HepG2 (cell line): ENCODE results near the gene P2RY2. TPM values are rescaled to one million over a fixed set of nuclear protein-coding genes. Genes with fewer than 3 reads are reported as not detected.

Experiments used
- CREB1 ChIP-seq, 2 experiments: fragments of 450-650 bp in 1 of 2; IDR thresholded peaks; 2 replicates each; pipeline ENCODE4 v1.6.1; 2016 to 2017; ENCODE audit warnings: control low read depth in 1 of 2, mild to moderate bottlenecking in 1 of 2, missing compliant biosample characterization in 1 of 2, missing genetic modification characterization in 1 of 2
- FOSL2 ChIP-seq: sonication (generic); formaldehyde crosslinking; IDR thresholded peaks from 2 replicates; pipeline ENCODE4 v1.4.0; 2020; ENCODE audit warnings: missing genetic modification reagents
- KDM2A ChIP-seq: sonication (generic); formaldehyde crosslinking; IDR thresholded peaks from 2 replicates; pipeline ENCODE4 v1.4.0; 2020; ENCODE audit warnings: low read depth, missing genetic modification reagents, borderline replicate concordance
- MIXL1 ChIP-seq: IDR thresholded peaks from 2 replicates; pipeline ENCODE4 v1.6.1; 2016
- NCOR1 ChIP-seq: fragments of 200-600 bp; sonication (generic); IDR thresholded peaks from 2 replicates; pipeline ENCODE4 v1.7.0; 2017; ENCODE audit warnings: antibody characterized with exemption, low read length, borderline replicate concordance
- NR2F6 ChIP-seq, 2 experiments: IDR thresholded peaks; 2 replicates each; pipeline ENCODE4 v1.6.1; 2016; ENCODE audit warnings: antibody characterized with exemption in 1 of 2, mild to moderate bottlenecking in 1 of 2
- REPIN1 ChIP-seq: sonication (generic); formaldehyde crosslinking; IDR thresholded peaks from 2 replicates; pipeline ENCODE4 v1.8.0; 2022; ENCODE audit warnings: missing genetic modification reagents, low read depth, mild to moderate bottlenecking, borderline replicate concordance
- TGIF2 ChIP-seq: IDR thresholded peaks from 2 replicates; pipeline ENCODE4 v1.6.1; 2016; ENCODE audit warnings: control low read depth, missing compliant biosample characterization
- ZBTB42 ChIP-seq: sonication (generic); formaldehyde crosslinking; IDR thresholded peaks from 2 replicates; pipeline ENCODE4 v1.5.0; 2020; ENCODE audit warnings: mild to moderate bottlenecking, missing genetic modification reagents
- ZBTB7B ChIP-seq: sonication (generic); formaldehyde crosslinking; IDR thresholded peaks from 2 replicates; pipeline ENCODE4 v1.4.0; 2020; ENCODE audit warnings: missing genetic modification reagents
- ZKSCAN5 ChIP-seq: sonication (generic); formaldehyde crosslinking; IDR thresholded peaks from 2 replicates; pipeline ENCODE4 v1.5.1; 2020; ENCODE audit warnings: mild to moderate bottlenecking, missing genetic modification reagents
- ZNF251 ChIP-seq: sonication (generic); formaldehyde crosslinking; IDR thresholded peaks from 2 replicates; pipeline ENCODE4 v1.9.0; 2021; ENCODE audit warnings: mild to moderate bottlenecking, missing genetic modification reagents
- ZNF331 ChIP-seq: sonication (generic); formaldehyde crosslinking; IDR thresholded peaks from 2 replicates; pipeline ENCODE4 v1.4.0; 2020; ENCODE audit warnings: missing genetic modification reagents
- ZNF451 ChIP-seq: sonication (generic); formaldehyde crosslinking; IDR thresholded peaks from 2 replicates; pipeline ENCODE4 v1.5.0; 2020; ENCODE audit warnings: mild to moderate bottlenecking, missing genetic modification reagents
- ZNF644 ChIP-seq: IDR thresholded peaks from 2 replicates; pipeline ENCODE4 v1.6.1; 2016; ENCODE audit warnings: low read depth
- ZNF737 ChIP-seq: sonication (generic); formaldehyde crosslinking; IDR thresholded peaks from 2 replicates; pipeline ENCODE4 v1.5.0; 2020; ENCODE audit warnings: missing genetic modification reagents, mild to moderate bottlenecking, borderline replicate concordance
- ZNF746 ChIP-seq: sonication (generic); formaldehyde crosslinking; IDR thresholded peaks from 2 replicates; pipeline ENCODE4 v1.8.0; 2022; ENCODE audit warnings: mild to moderate bottlenecking, missing genetic modification reagents
- ZNF883 ChIP-seq: sonication (generic); formaldehyde crosslinking; IDR thresholded peaks from 2 replicates; pipeline ENCODE4 v1.5.1; 2020; ENCODE audit warnings: mild to moderate bottlenecking, missing genetic modification reagents; ENCODE audit errors: not compliant biosample characterization
- polyA plus RNA-seq, 8 experiments: library from polyadenylated mRNA; depleted of rRNA in 3 of 8; stranded (reverse) in 7 of 8; unstranded in 1 of 8; fragments of >200 nt; fragmentation: Illumina TruSeq in 4 of 8; extraction: Trizol in 4 of 8; gene quantifications; 2 replicates each; pipeline versions ENCODE4 v1.2.1 to v1.2.3, GENCODE V29; 2011 to 2016; ENCODE audit warnings: low read depth in 4 of 8, missing spikeins in 1 of 8, mixed read lengths in 1 of 8; ENCODE audit not compliant: insufficient read depth in 1 of 8
- total RNA-seq, 5 experiments: library from RNA; depleted of rRNA; stranded (reverse); fragments of >200 nt; fragmentation: Illumina TruSeq; extraction: Trizol; gene quantifications; 2 replicates each; pipeline ENCODE4 v1.2.3, GENCODE V29; 2016; ENCODE audit warnings: low read depth in 1 of 5
- TF ChIP-seq, protein P1 (sequence below): sonication (generic); formaldehyde crosslinking; IDR thresholded peaks from 2 replicates; pipeline ENCODE4 v1.4.0; 2020; ENCODE audit warnings: missing genetic modification reagents
- TF ChIP-seq, protein P2 (sequence below): sonication (generic); formaldehyde crosslinking; IDR thresholded peaks from 2 replicates; pipeline ENCODE4 v1.9.0; 2022; ENCODE audit warnings: missing genetic modification reagents, mild to moderate bottlenecking, borderline replicate concordance
- TF ChIP-seq, protein P3 (sequence below): sonication (generic); formaldehyde crosslinking; IDR thresholded peaks from 2 replicates; pipeline ENCODE4 v1.4.0; 2020; ENCODE audit warnings: low read depth, mild to moderate bottlenecking, missing genetic modification reagents
- TF ChIP-seq, protein P4 (sequence below): IDR thresholded peaks from 2 replicates; pipeline ENCODE4 v1.6.1; 2016; ENCODE audit warnings: low read depth

The P2RY2 gene
- total and polyA plus RNA-seq, 2 of the 13 experiments (the other 11 are each of a cell fraction or from before 2014, with no cell fraction given) = 0.95 to 3.1 TPM

DNA sequence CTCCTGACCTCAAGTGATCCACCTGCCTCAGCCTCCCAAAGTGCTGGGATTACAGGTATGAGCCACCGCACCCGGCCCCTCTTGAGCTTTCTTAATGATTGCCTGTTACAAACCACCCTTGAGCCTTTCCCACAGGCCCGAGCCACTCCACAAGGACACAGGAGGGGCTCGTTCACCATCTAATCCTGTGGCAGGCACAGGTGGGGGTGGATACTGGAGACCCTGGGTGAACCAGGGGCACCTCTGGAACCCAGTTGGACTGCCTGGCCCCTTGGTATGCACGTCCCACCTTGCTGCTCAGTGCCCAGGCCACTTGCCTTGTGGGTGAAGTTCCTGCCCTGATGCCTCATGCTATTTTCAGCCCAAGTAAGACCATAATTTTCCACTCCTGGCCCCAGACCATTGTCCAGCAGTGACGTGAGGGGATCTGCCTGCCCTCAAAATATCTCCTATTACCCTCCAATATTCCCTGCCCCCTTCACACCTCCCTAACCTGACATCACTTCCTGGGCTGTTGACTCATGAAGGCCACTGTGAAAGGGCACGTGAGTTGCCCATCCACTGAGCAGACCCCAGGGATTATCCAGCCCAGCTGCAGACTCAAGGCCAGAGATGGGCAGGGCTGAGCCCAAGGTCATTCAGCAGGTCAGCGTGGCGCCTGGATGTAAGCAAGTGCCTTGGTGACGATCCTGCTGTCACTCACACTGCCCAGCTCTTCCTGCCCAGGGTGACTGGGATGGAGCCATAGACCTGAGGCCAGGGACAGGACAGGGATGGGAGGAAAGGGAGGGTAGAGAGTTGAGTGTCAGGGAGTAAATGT lies 19.6 kb downstream of the P2RY2 start (continued):
- peak; percentile 74; the same call in 1 of the 2 replicates for TF ChIP-seq ZNF746 (CRISPR knock-in tag)
- TF ChIP-seq, protein P1, sequence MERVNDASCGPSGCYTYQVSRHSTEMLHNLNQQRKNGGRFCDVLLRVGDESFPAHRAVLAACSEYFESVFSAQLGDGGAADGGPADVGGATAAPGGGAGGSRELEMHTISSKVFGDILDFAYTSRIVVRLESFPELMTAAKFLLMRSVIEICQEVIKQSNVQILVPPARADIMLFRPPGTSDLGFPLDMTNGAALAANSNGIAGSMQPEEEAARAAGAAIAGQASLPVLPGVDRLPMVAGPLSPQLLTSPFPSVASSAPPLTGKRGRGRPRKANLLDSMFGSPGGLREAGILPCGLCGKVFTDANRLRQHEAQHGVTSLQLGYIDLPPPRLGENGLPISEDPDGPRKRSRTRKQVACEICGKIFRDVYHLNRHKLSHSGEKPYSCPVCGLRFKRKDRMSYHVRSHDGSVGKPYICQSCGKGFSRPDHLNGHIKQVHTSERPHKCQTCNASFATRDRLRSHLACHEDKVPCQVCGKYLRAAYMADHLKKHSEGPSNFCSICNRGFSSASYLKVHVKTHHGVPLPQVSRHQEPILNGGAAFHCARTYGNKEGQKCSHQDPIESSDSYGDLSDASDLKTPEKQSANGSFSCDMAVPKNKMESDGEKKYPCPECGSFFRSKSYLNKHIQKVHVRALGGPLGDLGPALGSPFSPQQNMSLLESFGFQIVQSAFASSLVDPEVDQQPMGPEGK (CRISPR knock-in tag) = peak; percentile 62
- TF ChIP-seq KDM2A = peak; percentile 45; the same call in 1 of the 2 replicates
- no peak for TF ChIP-seq ZNF251 (CRISPR knock-in tag)
- TF ChIP-seq REPIN1 (CRISPR knock-in tag) = peak; percentile 64; the same call in 1 of the 2 replicates
- TF ChIP-seq ZBTB42 (CRISPR knock-in tag) = no peak
- peak; percentile 49; the same call in 1 of the 2 replicates for TF ChIP-seq NCOR1
- TF ChIP-seq ZNF331 = peak; percentile 62; the same call in 1 of the 2 replicates
- TF ChIP-seq TGIF2 (CRISPR knock-in tag) = no peak
- peak; percentile 71 for TF ChIP-seq ZNF883 (CRISPR knock-in tag)
- TF ChIP-seq, protein P2, sequence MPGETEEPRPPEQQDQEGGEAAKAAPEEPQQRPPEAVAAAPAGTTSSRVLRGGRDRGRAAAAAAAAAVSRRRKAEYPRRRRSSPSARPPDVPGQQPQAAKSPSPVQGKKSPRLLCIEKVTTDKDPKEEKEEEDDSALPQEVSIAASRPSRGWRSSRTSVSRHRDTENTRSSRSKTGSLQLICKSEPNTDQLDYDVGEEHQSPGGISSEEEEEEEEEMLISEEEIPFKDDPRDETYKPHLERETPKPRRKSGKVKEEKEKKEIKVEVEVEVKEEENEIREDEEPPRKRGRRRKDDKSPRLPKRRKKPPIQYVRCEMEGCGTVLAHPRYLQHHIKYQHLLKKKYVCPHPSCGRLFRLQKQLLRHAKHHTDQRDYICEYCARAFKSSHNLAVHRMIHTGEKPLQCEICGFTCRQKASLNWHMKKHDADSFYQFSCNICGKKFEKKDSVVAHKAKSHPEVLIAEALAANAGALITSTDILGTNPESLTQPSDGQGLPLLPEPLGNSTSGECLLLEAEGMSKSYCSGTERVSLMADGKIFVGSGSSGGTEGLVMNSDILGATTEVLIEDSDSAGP = peak; percentile 56; the same call in 1 of the 2 replicates
- TF ChIP-seq ZNF644 (CRISPR knock-in tag) = peak; percentile 48; the same call in 1 of the 2 replicates
- TF ChIP-seq, protein P3, sequence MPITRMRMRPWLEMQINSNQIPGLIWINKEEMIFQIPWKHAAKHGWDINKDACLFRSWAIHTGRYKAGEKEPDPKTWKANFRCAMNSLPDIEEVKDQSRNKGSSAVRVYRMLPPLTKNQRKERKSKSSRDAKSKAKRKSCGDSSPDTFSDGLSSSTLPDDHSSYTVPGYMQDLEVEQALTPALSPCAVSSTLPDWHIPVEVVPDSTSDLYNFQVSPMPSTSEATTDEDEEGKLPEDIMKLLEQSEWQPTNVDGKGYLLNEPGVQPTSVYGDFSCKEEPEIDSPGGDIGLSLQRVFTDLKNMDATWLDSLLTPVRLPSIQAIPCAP (CRISPR knock-in tag) = no peak
- TF ChIP-seq ZNF737 (CRISPR knock-in tag) = no peak
- peak; percentile 83 for TF ChIP-seq CREB1 (IDR thresholded peaks at IDR 0.05)
- TF ChIP-seq CREB1 (CRISPR knock-in tag; IDR thresholded peaks at IDR 0.05) = peak; percentile 93
- peak; percentile 95 for TF ChIP-seq FOSL2 (CRISPR knock-in tag)
- TF ChIP-seq ZNF451 = peak; percentile 84; the same call in 1 of the 2 replicates
- TF ChIP-seq, protein P4, sequence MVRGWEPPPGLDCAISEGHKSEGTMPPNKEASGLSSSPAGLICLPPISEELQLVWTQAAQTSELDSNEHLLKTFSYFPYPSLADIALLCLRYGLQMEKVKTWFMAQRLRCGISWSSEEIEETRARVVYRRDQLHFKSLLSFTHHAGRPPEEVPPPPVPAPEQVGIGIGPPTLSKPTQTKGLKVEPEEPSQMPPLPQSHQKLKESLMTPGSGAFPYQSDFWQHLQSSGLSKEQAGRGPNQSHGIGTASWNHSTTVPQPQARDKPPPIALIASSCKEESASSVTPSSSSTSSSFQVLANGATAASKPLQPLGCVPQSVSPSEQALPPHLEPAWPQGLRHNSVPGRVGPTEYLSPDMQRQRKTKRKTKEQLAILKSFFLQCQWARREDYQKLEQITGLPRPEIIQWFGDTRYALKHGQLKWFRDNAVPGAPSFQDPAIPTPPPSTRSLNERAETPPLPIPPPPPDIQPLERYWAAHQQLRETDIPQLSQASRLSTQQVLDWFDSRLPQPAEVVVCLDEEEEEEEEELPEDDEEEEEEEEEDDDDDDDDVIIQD (CRISPR knock-in tag) = peak; percentile 35; the same call in 1 of the 2 replicates
- TF ChIP-seq ZKSCAN5 (CRISPR knock-in tag) = 0 out of 2 replicates have a peak, but pooled peaks have one; percentile 58
- peak; percentile 71; the same call in 1 of the 2 replicates for TF ChIP-seq ZBTB7B (CRISPR knock-in tag)
- peak; percentile 78 for TF ChIP-seq NR2F6 (IDR thresholded peaks at IDR 0.05)
- peak; percentile 85 for TF ChIP-seq NR2F6 (CRISPR knock-in tag; IDR thresholded peaks at IDR 0.05)
- peak; percentile 58; the same call in 1 of the 2 replicates for TF ChIP-seq MIXL1
